OCI-LY7 (cell line): Measurements from ENCODE around the gene BRD1.

ENCODE experiments used
- CTCF ChIP-seq: fragments of 200-600 bp; sonication (generic); conservative IDR thresholded peaks from 2 replicates; pipeline ENCODE4 v1.5.1; 2014; ENCODE audit warnings: mild to moderate bottlenecking, antibody characterized with exemption, low read length, moderate library complexity, mixed read lengths
- EZH2phosphoT487 ChIP-seq: fragments of 200-600 bp; sonication (generic); IDR thresholded peaks from 2 replicates; pipeline ENCODE4 v1.6.1; 2018; ENCODE audit warnings: low read depth, borderline replicate concordance, mild to moderate bottlenecking, mixed run types, antibody characterized with exemption, low read length, moderate library complexity, mixed read lengths

DNA sequence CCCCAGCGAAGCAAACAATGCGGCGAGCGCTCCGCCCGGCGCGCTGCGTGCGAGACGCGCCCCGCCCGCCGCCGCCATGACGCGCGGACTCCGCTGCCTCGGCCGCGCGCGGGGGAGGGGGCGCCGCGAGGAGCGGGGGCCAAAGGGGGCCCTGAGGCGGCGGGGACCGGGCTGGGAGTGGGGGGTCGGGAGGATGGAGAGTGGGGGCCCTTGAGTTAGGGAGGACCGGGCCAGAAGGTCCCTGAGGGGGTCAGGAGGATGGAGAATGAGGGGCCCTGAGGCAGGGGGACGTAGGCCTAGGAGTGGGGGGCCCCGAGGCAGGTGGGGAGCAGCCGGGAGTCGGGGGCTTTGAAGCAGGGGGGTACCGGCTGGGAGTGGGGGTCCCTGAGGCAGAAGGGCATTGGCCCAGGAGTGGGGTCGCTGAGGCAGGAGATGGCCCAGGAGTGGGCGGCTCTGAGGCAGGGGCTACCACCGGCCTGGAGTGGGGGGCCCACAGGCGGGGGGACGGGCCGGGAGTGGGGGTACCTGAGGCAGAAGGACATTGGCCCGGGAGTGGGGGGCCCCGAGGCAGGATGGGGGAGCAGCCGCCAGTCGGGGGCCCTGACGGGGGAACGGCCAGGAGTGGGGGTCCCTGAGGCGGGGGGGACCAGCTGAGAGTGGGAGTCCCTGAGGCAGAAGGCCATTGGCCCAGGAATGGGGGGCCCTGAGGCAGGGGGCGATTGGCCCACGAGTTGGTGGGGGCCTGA, at the start of gene BRD1:
- TF ChIP-seq CTCF (no peak), EZH2phosphoT487 (no peak)
